Astrocyte (in vitro differentiated cells and primary cell): ENCODE data around the gene MYEOV. TPM values are rescaled to one million over a fixed set of nuclear protein-coding genes. Genes with fewer than 3 reads are reported as not detected.

Source experiments
- DNase-seq: peaks from one replicate; pipeline ENCODE4 v3.0.0-alpha.2; 2010; ENCODE audit warnings: low read depth
- FAIRE-seq: peaks from 2 replicates; lab custom pipeline; 2011; peaks lifted over from hg19 to GRCh38; lab: Jason Lieb, UNC
- H2AFZ ChIP-seq: 2 replicates; pipeline ENCODE4 v1.6.0; 2012; ENCODE audit warnings: low read depth, low read length, inconsistent platforms
- H3K27ac ChIP-seq: 2 replicates; pipeline ENCODE4 v1.5.1; 2011; ENCODE audit warnings: low read depth, low read length, inconsistent platforms
- H3K27me3 ChIP-seq: 2 replicates; pipeline ENCODE4 v1.6.0; 2011; ENCODE audit warnings: low read length, inconsistent platforms; ENCODE audit not compliant: insufficient read depth
- H3K36me3 ChIP-seq: 2 replicates; pipeline ENCODE4 v1.5.1; 2011; ENCODE audit warnings: low read length, inconsistent platforms; ENCODE audit not compliant: insufficient read depth
- H3K4me1 ChIP-seq: 2 replicates; pipeline ENCODE4 v1.5.1; 2011; ENCODE audit warnings: low read length, inconsistent platforms; ENCODE audit not compliant: insufficient read depth
- H3K4me2 ChIP-seq: 2 replicates; pipeline ENCODE4 v1.6.0; 2012; ENCODE audit warnings: low read length, inconsistent platforms
- H3K4me3 ChIP-seq: 2 replicates; pipeline ENCODE4 v1.5.1; 2011; ENCODE audit warnings: low read depth, mild to moderate bottlenecking, low read length, inconsistent platforms; ENCODE audit not compliant: insufficient read depth
- H3K79me2 ChIP-seq: 2 replicates; pipeline ENCODE4 v1.6.0; 2012; ENCODE audit warnings: mild to moderate bottlenecking, low read length, inconsistent platforms; ENCODE audit not compliant: insufficient read depth
- H3K9ac ChIP-seq: 2 replicates; pipeline ENCODE4 v1.6.0; 2012; ENCODE audit warnings: mild to moderate bottlenecking, low read length, inconsistent platforms
- H3K9me3 ChIP-seq: 2 replicates; pipeline ENCODE4 v1.5.1; 2012; ENCODE audit warnings: low read depth, mild to moderate bottlenecking, low read length, inconsistent platforms; ENCODE audit not compliant: insufficient read depth
- H4K20me1 ChIP-seq: 2 replicates; pipeline ENCODE4 v1.6.0; 2012; ENCODE audit warnings: low read length, inconsistent platforms; ENCODE audit not compliant: insufficient read depth
- H3K27ac Mint-ChIP-seq: one replicate; pipeline ENCODE4 v1.8.0; 2021; ENCODE audit warnings: mild to moderate bottlenecking, mixed read lengths; ENCODE audit not compliant: unreplicated experiment
- H3K27me3 Mint-ChIP-seq: one replicate; pipeline ENCODE4 v1.8.0; 2021; ENCODE audit warnings: low read depth, mixed read lengths; ENCODE audit not compliant: unreplicated experiment
- H3K36me3 Mint-ChIP-seq: one replicate; pipeline ENCODE4 v1.8.0; 2021; ENCODE audit warnings: low read depth, mixed read lengths; ENCODE audit not compliant: unreplicated experiment
- H3K4me1 Mint-ChIP-seq: one replicate; pipeline ENCODE4 v1.8.0; 2021; ENCODE audit warnings: low read depth, mixed read lengths; ENCODE audit not compliant: unreplicated experiment
- H3K4me3 Mint-ChIP-seq: one replicate; pipeline ENCODE4 v1.8.0; 2021; ENCODE audit warnings: mild to moderate bottlenecking, moderate library complexity, mixed read lengths; ENCODE audit not compliant: unreplicated experiment
- H3K9me3 Mint-ChIP-seq: one replicate; pipeline ENCODE4 v1.8.0; 2021; ENCODE audit warnings: mild to moderate bottlenecking, mixed read lengths; ENCODE audit not compliant: unreplicated experiment
- CTCF ChIP-seq: IDR thresholded peaks from 2 replicates; pipeline ENCODE4 v1.5.1; 2011; ENCODE audit warnings: low read depth, mild to moderate bottlenecking, inconsistent platforms, low read length, moderate library complexity; ENCODE audit not compliant: insufficient read depth
- EZH2 ChIP-seq: IDR thresholded peaks from 2 replicates; pipeline ENCODE4 v1.6.1; 2012; ENCODE audit warnings: mild to moderate bottlenecking, low read length, inconsistent platforms; ENCODE audit not compliant: insufficient read depth
- total RNA-seq: library from RNA; stranded (reverse); gene quantifications from 2 replicates; pipeline ENCODE4 v1.2.1, GENCODE V29; 2021

MYEOV gene
- total RNA-seq, 1 donor from 2014 or later = not detected

DNA sequence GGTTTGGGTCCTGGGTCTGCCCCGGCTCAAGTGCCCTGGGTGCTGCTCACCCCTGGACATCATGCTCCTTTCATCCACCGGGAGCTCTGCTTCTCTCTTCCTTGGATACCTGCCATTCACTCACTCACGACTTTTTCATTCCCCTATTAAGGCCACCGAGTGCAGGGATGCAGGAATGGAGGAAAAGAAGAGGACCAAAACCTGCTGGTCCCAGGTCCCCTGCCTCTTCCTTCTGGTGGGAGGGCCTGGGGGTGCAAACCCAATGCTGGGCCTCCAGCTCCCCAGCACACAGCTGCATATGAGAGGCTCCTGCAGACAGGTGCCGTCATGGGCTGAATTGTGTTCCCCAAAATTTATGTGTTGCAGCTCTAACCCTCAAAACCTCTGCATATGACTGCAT lies 36.8 kb upstream of the MYEOV start:
- peaks cover 84% of the 10 kb centered on the region for H3K27me3 Mint-ChIP-seq

GRCh38 chr11:69257838-69258658 lies 35.9 kb upstream of the MYEOV start:
- Mint-ChIP-seq H3K27ac (no peak overlapping the region), H3K4me1 (no peaks in the 10 kb centered on the region), H3K36me3 (peaks cover 2% of the 10 kb centered on the region), H3K4me3 (no peak overlapping the region), H3K9me3 (peaks cover 26% of the 10 kb centered on the region), H3K27me3 (peaks cover 80% of the 10 kb centered on the region)
- DNase-seq (no peak), FAIRE-seq (no peak)
- H3K4me2 ChIP-seq = no peak overlapping the region
- H2AFZ ChIP-seq = no peak overlapping the region
- H3K4me1 ChIP-seq = no peaks in the 10 kb centered on the region
- no peak overlapping the region for H3K9ac ChIP-seq
- no peak overlapping the region for H3K4me3 ChIP-seq
- no peaks in the 10 kb centered on the region for H3K79me2 ChIP-seq
- H3K27ac ChIP-seq = no peak overlapping the region
- H3K36me3 ChIP-seq = no peaks in the 10 kb centered on the region
- peaks cover 19% of the 10 kb centered on the region for H3K9me3 ChIP-seq
- H4K20me1 ChIP-seq = no peaks in the 10 kb centered on the region
- no peak for TF ChIP-seq EZH2
- TF ChIP-seq CTCF = no peak
- peaks cover 4% of the 10 kb centered on the region for H3K27me3 ChIP-seq

More for the DNA sequence above, 36.8 kb upstream of the MYEOV start:
- Histone ChIP-seq H3K27ac (no peak overlapping the region), H3K4me2 (no peak overlapping the region), H3K9ac (no peak overlapping the region), H2AFZ (no peak overlapping the region), H3K36me3 (no peaks in the 10 kb centered on the region), H3K4me1 (no peaks in the 10 kb centered on the region), H3K79me2 (no peaks in the 10 kb centered on the region), H3K9me3 (peaks cover 24% of the 10 kb centered on the region), H4K20me1 (no peaks in the 10 kb centered on the region), H3K27me3 (peaks cover 4% of the 10 kb centered on the region), H3K4me3 (no peak overlapping the region)
- Mint-ChIP-seq H3K27ac (no peak overlapping the region), H3K36me3 (peaks cover 4% of the 10 kb centered on the region), H3K4me3 (no peak overlapping the region), H3K4me1 (no peaks in the 10 kb centered on the region), H3K9me3 (peaks cover 22% of the 10 kb centered on the region)
- DNase-seq = no peak
- TF ChIP-seq EZH2 = no peak
- TF ChIP-seq CTCF = no peak
- no peak for FAIRE-seq

DNA sequence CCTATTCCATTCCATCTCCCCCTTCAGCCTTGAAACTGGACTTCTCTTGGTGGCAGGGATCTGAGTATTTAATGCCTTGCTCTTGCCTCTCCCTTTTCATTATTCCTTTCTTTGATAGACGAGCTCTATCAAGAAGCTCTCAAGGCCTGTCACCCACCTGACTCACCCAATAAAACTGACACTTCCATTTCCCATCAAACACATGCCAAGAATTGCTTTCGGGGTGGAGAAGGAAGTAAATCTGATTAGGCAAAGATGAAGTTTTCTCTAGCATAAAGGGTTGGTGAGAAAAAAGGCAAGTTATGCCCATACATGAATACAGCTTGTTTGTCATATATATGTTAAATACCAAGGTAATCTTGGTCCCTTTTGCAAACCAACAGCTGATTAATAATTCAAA lies 34.9 kb upstream of the MYEOV start:
- Mint-ChIP-seq H3K4me1 (peaks cover 7% of the 10 kb centered on the region), H3K9me3 (peaks cover 25% of the 10 kb centered on the region), H3K27ac (no peak overlapping the region), H3K4me3 (no peak overlapping the region), H3K36me3 (peaks cover 2% of the 10 kb centered on the region), H3K27me3 (peaks cover 76% of the 10 kb centered on the region)
- Histone ChIP-seq H3K27ac (no peak overlapping the region), H3K36me3 (no peaks in the 10 kb centered on the region), H3K4me2 (no peak overlapping the region), H3K4me3 (no peak overlapping the region), H3K79me2 (no peaks in the 10 kb centered on the region), H3K9ac (no peak overlapping the region), H2AFZ (no peak overlapping the region), H3K27me3 (peaks cover 4% of the 10 kb centered on the region), H3K9me3 (peaks cover 10% of the 10 kb centered on the region), H4K20me1 (no peaks in the 10 kb centered on the region), H3K4me1 (no peaks in the 10 kb centered on the region)
- no peak for DNase-seq
- TF ChIP-seq CTCF (no peak), EZH2 (no peak)
- FAIRE-seq = no peak
